ENCODE measurements around the gene ADGRD2.

ADGRD2 gene

DNA sequence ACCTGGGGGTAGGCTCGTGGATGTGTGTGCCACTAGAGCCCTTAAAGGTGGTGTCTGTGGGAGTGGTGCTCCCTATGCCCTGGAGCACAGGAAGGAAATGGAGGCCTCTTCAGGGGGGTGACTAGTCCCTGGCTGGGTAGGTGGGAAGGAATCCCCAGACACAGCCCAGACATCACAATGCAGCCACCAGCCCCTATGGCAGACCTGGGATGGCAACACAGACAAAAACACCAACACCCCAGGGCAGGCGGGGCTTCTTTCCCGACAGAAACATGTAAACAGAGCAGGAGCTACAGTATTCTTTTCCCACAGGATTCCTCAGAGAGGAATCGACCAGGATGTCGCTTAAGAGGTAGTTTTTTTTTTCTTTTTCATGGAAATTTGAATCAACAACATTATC, 67.3 kb downstream of the ADGRD2 start:
- no peak for TF ChIP-seq TAF1 (IDR thresholded peaks at IDR 0.05; ENCODE audit: borderline replicate concordance, insufficient read depth, low read length)

- TF ChIP-seq POLR2AphosphoS5 (IDR thresholded peaks at IDR 0.05; ENCODE audit: low read depth, low read length) (no peak), TAF1 (IDR thresholded peaks at IDR 0.05; ENCODE audit: borderline replicate concordance, insufficient read depth, low read length) (no peak), SIN3A (IDR thresholded peaks at IDR 0.05; ENCODE audit: borderline replicate concordance, insufficient read depth, low read length) (no peak), FOXP2 (optimal IDR thresholded peaks at IDR 0.05; ENCODE audit: borderline replicate concordance, extremely low read depth, extremely low read length, insufficient read depth) (no peak)
- TF ChIP-seq, protein P1, sequence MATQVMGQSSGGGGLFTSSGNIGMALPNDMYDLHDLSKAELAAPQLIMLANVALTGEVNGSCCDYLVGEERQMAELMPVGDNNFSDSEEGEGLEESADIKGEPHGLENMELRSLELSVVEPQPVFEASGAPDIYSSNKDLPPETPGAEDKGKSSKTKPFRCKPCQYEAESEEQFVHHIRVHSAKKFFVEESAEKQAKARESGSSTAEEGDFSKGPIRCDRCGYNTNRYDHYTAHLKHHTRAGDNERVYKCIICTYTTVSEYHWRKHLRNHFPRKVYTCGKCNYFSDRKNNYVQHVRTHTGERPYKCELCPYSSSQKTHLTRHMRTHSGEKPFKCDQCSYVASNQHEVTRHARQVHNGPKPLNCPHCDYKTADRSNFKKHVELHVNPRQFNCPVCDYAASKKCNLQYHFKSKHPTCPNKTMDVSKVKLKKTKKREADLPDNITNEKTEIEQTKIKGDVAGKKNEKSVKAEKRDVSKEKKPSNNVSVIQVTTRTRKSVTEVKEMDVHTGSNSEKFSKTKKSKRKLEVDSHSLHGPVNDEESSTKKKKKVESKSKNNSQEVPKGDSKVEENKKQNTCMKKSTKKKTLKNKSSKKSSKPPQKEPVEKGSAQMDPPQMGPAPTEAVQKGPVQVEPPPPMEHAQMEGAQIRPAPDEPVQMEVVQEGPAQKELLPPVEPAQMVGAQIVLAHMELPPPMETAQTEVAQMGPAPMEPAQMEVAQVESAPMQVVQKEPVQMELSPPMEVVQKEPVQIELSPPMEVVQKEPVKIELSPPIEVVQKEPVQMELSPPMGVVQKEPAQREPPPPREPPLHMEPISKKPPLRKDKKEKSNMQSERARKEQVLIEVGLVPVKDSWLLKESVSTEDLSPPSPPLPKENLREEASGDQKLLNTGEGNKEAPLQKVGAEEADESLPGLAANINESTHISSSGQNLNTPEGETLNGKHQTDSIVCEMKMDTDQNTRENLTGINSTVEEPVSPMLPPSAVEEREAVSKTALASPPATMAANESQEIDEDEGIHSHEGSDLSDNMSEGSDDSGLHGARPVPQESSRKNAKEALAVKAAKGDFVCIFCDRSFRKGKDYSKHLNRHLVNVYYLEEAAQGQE (IDR thresholded peaks at IDR 0.05; ENCODE audit: insufficient read depth in 1 of 2, low read depth in 2 of 2, low read length in 2 of 2): no peak
Observed at GRCh38 chr9:124518116-124518515, 67.9 kb downstream of the ADGRD2 start.

- TF ChIP-seq, protein P1 (IDR thresholded peaks at IDR 0.05; ENCODE audit: insufficient read depth in 1 of 2, low read depth in 2 of 2, low read length in 2 of 2): no peak
- TF ChIP-seq POLR2AphosphoS5 (IDR thresholded peaks at IDR 0.05; ENCODE audit: low read depth, low read length) (no peak), SIN3A (IDR thresholded peaks at IDR 0.05; ENCODE audit: borderline replicate concordance, insufficient read depth, low read length) (no peak), FOXP2 (optimal IDR thresholded peaks at IDR 0.05; ENCODE audit: borderline replicate concordance, extremely low read depth, extremely low read length, insufficient read depth) (no peak)
Observed at GRCh38 chr9:124520206-124520596, 70.0 kb downstream of the ADGRD2 start.

DNA sequence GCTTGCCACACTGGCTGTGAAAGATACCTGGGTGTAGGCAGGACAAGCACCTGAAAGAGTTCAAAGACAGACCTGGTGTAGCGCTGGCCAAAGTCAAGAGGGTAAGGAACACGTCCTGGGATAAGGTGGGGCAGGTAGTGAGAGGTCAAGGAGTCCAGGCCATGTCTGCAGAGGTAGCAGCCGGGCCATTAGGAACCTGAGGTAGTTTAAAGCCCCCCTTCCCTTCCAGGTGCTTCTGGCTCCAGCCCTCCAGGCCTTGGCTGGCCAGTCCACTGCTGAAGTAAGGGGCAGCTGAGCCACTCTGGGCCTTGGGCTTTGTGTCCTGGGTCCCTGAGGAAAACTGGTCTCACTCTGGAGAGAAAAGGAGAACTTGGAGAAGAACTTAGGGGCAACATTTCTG, 70.9 kb downstream of the ADGRD2 start:
- TF ChIP-seq SIN3A (IDR thresholded peaks at IDR 0.05; ENCODE audit: borderline replicate concordance, insufficient read depth, low read length) (no peak), TAF1 (IDR thresholded peaks at IDR 0.05; ENCODE audit: borderline replicate concordance, insufficient read depth, low read length) (no peak), FOXP2 (optimal IDR thresholded peaks at IDR 0.05; ENCODE audit: borderline replicate concordance, extremely low read depth, extremely low read length, insufficient read depth) (no peak), POLR2AphosphoS5 (IDR thresholded peaks at IDR 0.05; ENCODE audit: low read depth, low read length) (no peak)
- TF ChIP-seq, protein P1 (IDR thresholded peaks at IDR 0.05; ENCODE audit: insufficient read depth in 1 of 2, low read depth in 2 of 2, low read length in 2 of 2): no peak

DNA sequence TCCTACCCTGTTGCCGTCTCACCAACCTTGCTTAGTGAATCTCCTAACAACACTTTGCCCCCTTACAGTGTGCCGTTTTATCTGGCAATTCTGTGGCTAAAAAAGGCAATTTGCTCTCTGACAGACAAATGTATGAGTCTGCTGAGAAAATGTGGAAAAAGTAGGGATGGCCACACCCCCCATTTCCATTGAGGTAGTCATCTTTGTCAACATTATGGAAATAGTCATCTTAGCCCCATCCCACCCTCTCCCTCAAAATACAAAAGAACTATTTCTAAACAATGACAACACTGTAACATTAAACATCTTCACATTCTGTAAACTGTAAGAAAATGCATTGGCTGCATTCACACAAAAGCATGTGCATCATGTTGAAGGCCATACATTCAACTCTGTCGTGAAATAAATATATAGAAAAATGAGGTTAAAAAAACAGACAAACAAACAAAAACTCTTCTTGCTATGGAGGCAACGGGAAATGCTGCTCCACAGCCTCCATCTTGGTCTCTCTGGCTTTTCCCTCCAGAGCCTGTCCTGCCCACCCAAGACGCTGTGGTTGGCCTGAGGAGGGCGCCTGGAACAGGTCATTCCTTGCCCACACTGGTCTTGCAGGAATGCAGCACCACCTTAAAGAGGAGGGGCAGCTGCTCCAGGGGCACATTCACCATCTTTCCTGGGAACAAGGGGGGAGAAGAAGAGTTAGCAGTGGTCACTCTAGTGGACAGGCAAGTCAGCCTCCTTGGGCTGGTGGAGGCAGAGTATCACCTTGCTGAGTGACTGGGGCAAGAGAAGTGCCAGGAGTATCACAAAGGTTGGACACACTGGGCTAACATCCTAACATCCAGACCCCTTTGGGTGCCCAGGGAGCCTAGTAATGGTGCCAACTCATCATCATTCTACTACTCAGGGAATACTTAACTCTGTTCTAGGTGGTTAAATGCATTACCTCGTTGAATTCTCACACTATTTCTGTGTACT, 72.2 kb downstream of the ADGRD2 start:
- TF ChIP-seq TAF1 (IDR thresholded peaks at IDR 0.05; ENCODE audit: borderline replicate concordance, insufficient read depth, low read length) (no peak), POLR2AphosphoS5 (IDR thresholded peaks at IDR 0.05; ENCODE audit: low read depth, low read length) (no peak), FOXP2 (optimal IDR thresholded peaks at IDR 0.05; ENCODE audit: borderline replicate concordance, extremely low read depth, extremely low read length, insufficient read depth) (no peak), SIN3A (IDR thresholded peaks at IDR 0.05; ENCODE audit: borderline replicate concordance, insufficient read depth, low read length) (no peak)
- TF ChIP-seq, protein P1 (IDR thresholded peaks at IDR 0.05; ENCODE audit: insufficient read depth in 1 of 2, low read depth in 2 of 2, low read length in 2 of 2): no peak

All from PFSK-1 (cell line).